OCI-LY3 (cell line): ENCODE results near the gene PSMF1.

Source experiments
- EZH2phosphoT487 ChIP-seq: fragments of 200-600 bp; shearing (Covaris generic); IDR thresholded peaks from 2 replicates; pipeline ENCODE4 v1.6.1; 2018; ENCODE audit warnings: antibody characterized with exemption, mixed run types, low read depth
- TF ChIP-seq, protein P1 (sequence below): fragments of 200-600, 300-600 bp; sonication (generic); IDR thresholded peaks from 2 replicates; pipeline ENCODE4 v1.5.1; 2014; ENCODE audit warnings: antibody characterized with exemption, low read length, low read depth

DNA sequence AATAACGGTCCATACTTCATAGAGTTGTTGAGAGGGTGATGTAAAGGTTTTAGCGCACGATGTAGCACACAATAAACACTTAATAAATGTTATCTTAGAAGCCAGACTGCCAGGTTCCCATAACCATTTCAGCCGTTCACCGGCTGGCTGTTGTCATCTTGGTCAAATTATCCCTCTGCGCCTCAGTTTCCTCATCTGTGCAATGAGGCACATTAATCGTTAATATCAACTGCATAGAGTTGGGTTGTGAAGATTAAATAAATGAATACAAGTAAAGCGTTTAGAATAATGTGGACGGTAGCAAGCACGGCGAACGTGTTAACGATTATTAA is 432 bp upstream of the PSMF1 start:
- TF ChIP-seq, protein P1, sequence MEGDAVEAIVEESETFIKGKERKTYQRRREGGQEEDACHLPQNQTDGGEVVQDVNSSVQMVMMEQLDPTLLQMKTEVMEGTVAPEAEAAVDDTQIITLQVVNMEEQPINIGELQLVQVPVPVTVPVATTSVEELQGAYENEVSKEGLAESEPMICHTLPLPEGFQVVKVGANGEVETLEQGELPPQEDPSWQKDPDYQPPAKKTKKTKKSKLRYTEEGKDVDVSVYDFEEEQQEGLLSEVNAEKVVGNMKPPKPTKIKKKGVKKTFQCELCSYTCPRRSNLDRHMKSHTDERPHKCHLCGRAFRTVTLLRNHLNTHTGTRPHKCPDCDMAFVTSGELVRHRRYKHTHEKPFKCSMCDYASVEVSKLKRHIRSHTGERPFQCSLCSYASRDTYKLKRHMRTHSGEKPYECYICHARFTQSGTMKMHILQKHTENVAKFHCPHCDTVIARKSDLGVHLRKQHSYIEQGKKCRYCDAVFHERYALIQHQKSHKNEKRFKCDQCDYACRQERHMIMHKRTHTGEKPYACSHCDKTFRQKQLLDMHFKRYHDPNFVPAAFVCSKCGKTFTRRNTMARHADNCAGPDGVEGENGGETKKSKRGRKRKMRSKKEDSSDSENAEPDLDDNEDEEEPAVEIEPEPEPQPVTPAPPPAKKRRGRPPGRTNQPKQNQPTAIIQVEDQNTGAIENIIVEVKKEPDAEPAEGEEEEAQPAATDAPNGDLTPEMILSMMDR: no peak
- TF ChIP-seq EZH2phosphoT487: no peak
